Measurements from ENCODE around the gene SLF1.

Gene SLF1

DNA sequence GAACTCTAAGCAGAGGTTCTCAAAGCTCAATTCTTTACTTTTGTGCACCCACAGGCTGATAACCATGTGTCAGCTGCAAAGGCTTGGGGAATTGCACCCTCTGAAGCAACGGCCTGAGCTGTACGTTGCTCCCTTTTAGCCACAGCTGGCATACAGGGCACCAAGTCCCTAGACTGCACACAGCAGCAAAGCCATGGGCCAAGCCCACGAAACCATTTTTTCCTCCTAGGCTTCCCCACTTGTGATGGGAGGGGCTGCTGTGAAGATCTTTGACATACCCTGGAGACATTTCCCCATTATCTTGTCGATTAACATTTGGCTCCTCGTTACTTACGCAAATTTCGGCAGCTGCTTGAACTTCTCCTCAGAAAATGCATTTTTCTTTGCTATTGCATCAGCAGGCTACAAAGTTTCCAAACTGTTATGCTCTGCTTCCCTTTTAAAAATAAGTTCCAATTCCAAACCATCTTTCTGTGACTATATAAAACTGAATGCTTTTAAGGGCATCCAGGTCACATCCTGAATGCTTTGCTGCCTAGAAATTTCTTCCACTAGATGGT is 23.1 kb upstream of the SLF1 start:
- TF ChIP-seq, protein P1, sequence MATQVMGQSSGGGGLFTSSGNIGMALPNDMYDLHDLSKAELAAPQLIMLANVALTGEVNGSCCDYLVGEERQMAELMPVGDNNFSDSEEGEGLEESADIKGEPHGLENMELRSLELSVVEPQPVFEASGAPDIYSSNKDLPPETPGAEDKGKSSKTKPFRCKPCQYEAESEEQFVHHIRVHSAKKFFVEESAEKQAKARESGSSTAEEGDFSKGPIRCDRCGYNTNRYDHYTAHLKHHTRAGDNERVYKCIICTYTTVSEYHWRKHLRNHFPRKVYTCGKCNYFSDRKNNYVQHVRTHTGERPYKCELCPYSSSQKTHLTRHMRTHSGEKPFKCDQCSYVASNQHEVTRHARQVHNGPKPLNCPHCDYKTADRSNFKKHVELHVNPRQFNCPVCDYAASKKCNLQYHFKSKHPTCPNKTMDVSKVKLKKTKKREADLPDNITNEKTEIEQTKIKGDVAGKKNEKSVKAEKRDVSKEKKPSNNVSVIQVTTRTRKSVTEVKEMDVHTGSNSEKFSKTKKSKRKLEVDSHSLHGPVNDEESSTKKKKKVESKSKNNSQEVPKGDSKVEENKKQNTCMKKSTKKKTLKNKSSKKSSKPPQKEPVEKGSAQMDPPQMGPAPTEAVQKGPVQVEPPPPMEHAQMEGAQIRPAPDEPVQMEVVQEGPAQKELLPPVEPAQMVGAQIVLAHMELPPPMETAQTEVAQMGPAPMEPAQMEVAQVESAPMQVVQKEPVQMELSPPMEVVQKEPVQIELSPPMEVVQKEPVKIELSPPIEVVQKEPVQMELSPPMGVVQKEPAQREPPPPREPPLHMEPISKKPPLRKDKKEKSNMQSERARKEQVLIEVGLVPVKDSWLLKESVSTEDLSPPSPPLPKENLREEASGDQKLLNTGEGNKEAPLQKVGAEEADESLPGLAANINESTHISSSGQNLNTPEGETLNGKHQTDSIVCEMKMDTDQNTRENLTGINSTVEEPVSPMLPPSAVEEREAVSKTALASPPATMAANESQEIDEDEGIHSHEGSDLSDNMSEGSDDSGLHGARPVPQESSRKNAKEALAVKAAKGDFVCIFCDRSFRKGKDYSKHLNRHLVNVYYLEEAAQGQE (IDR thresholded peaks at IDR 0.05; ENCODE audit: insufficient read depth in 1 of 2, low read depth in 2 of 2, low read length in 2 of 2): no peak
- TF ChIP-seq TAF1 (IDR thresholded peaks at IDR 0.05; ENCODE audit: borderline replicate concordance, insufficient read depth, low read length) (no peak), POLR2AphosphoS5 (IDR thresholded peaks at IDR 0.05; ENCODE audit: low read depth, low read length) (no peak)

DNA sequence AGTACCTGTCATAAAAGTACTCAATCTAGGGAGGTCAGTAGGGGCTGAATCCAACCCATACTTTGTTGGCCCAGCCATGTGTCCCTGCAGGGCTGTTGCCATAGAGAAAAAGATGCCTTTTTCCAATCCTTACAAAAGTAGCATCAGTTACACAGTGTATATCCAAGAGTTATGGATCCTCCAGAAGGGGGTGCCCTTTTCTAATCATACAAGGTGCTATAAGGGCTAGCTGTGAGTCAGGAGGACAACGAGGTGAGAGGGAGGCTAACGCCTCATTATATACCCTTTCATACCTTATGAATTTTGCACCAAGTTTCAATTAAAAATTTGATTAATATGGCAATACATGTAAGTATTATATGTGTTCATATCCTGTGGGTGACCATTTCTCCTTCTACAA is 4.9 kb upstream of the SLF1 start:
- TF ChIP-seq TAF1 (IDR thresholded peaks at IDR 0.05; ENCODE audit: borderline replicate concordance, insufficient read depth, low read length) (no peak), POLR2AphosphoS5 (IDR thresholded peaks at IDR 0.05; ENCODE audit: low read depth, low read length) (no peak), SIN3A (IDR thresholded peaks at IDR 0.05; ENCODE audit: borderline replicate concordance, insufficient read depth, low read length) (no peak), FOXP2 (optimal IDR thresholded peaks at IDR 0.05; ENCODE audit: borderline replicate concordance, extremely low read depth, extremely low read length, insufficient read depth) (no peak)
- TF ChIP-seq, protein P1 (IDR thresholded peaks at IDR 0.05; ENCODE audit: insufficient read depth in 1 of 2, low read depth in 2 of 2, low read length in 2 of 2): no peak

DNA sequence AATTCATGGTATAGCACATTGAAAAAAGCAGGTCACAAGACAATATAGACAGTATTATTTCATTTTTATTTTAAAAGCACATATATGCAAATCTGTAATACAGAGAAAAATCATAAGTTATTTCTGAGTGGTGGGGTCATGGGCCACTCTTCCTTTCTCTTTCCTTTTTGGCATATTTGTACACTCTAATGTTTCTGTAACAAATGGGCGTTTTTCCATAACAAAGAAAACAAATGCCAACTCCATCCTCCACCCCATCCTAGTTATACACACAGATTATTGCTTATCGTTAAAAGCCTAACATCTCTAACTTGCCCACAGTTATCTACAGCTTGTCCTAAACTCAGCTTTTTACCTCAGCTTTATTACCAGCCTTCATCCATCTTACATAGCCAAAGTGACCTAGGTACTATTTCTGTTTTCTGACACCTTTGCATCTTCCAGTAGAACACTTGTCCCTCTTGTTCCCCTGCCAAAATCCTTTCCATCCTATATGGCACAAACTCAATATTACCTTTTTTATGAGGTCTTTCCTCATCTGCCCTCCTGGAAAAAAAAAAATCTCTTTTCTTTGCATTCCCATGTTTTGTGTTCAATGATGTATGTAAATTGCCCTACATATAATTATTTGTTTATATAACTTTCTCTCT is 4.2 kb upstream of the SLF1 start:
- no peak for TF ChIP-seq FOXP2 (optimal IDR thresholded peaks at IDR 0.05; ENCODE audit: borderline replicate concordance, extremely low read depth, extremely low read length, insufficient read depth)
- no peak for TF ChIP-seq SIN3A (IDR thresholded peaks at IDR 0.05; ENCODE audit: borderline replicate concordance, insufficient read depth, low read length)
- TF ChIP-seq POLR2AphosphoS5 (IDR thresholded peaks at IDR 0.05; ENCODE audit: low read depth, low read length): no peak
- no peak for TF ChIP-seq TAF1 (IDR thresholded peaks at IDR 0.05; ENCODE audit: borderline replicate concordance, insufficient read depth, low read length)
- TF ChIP-seq, protein P1 (IDR thresholded peaks at IDR 0.05; ENCODE audit: insufficient read depth in 1 of 2, low read depth in 2 of 2, low read length in 2 of 2): no peak

DNA sequence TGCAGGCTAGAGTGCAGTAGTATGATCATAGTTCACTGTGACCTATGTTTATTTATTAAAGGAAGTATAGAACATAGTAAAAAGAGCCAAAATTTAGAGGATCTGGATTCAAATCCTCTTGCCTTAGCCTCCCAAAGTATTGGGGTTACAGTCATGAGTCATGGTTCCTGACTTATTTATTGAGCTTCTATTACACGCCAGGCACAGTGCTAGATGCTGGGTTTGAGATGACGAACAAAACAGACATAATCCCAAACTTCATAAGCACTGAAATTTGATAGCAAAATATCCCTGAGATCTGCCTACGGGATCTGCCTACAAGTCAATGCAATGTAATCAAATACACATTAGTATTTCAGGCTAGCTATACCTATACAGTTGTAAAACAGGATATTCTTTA is 2.6 kb upstream of the SLF1 start:
- no peak for TF ChIP-seq FOXP2 (optimal IDR thresholded peaks at IDR 0.05; ENCODE audit: borderline replicate concordance, extremely low read depth, extremely low read length, insufficient read depth)
- no peak for TF ChIP-seq SIN3A (IDR thresholded peaks at IDR 0.05; ENCODE audit: borderline replicate concordance, insufficient read depth, low read length)
- TF ChIP-seq, protein P1 (IDR thresholded peaks at IDR 0.05; ENCODE audit: insufficient read depth in 1 of 2, low read depth in 2 of 2, low read length in 2 of 2): no peak

DNA sequence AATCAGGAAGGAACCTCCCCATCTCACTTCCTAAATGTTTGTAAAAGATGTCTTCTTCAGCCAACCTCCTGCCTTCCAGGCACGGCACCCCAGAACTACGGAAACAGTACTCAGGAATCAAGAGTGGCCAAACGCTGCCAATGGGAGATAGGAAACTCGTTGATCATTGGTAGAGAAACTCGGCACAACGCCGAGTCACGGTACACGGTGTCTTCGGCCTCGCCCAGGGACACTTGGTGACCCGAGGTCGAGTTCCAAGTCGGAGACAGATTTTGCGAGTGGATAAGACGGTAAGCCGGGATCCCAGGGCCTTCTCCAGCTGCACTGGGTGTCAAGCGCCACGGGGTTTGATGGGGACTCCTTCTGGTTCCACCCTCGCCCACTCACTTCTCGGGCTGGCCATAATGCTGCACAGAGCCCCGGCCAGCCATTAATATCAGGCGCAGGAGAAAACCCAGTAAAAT is 408 bp upstream of the SLF1 start:
- TF ChIP-seq SIN3A (IDR thresholded peaks at IDR 0.05; ENCODE audit: borderline replicate concordance, insufficient read depth, low read length): no peak
- TF ChIP-seq TAF1 (IDR thresholded peaks at IDR 0.05; ENCODE audit: borderline replicate concordance, insufficient read depth, low read length): no peak
- no peak for TF ChIP-seq FOXP2 (optimal IDR thresholded peaks at IDR 0.05; ENCODE audit: borderline replicate concordance, extremely low read depth, extremely low read length, insufficient read depth)
- TF ChIP-seq, protein P1 (IDR thresholded peaks at IDR 0.05; ENCODE audit: insufficient read depth in 1 of 2, low read depth in 2 of 2, low read length in 2 of 2): no peak
- TF ChIP-seq POLR2AphosphoS5 (IDR thresholded peaks at IDR 0.05; ENCODE audit: low read depth, low read length): no peak

Measured in PFSK-1 (cell line).